Suprapubic skin (tissue), 4 donors: ENCODE results near the gene RASGRP3. TPM values are rescaled to one million over a fixed set of nuclear protein-coding genes. Genes with fewer than 3 reads are reported as not detected.

Source experiments
- DNase-seq, 2 donors: peaks; one replicate each; pipeline ENCODE4 v3.0.0-alpha.2; 2019; ENCODE audit warnings: low spot score in 2 of 2
- H3K27ac ChIP-seq: fragments of 200-600 bp; sonication (generic); one replicate; pipeline ENCODE4 v1.5.1; 2019
- H3K27me3 ChIP-seq: fragments of 200-600 bp; sonication (generic); one replicate; pipeline ENCODE4 v1.5.1; 2019
- H3K36me3 ChIP-seq: fragments of 200-600 bp; sonication (generic); one replicate; pipeline ENCODE4 v1.5.1; 2019
- H3K4me1 ChIP-seq: fragments of 200-600 bp; sonication (generic); one replicate; pipeline ENCODE4 v1.5.1; 2019
- H3K4me3 ChIP-seq: fragments of 200-600 bp; sonication (generic); one replicate; pipeline ENCODE4 v1.5.1; 2019; ENCODE audit warnings: mild to moderate bottlenecking
- H3K9me3 ChIP-seq: fragments of 200-600 bp; sonication (generic); one replicate; pipeline ENCODE4 v1.5.1; 2019
- EP300 ChIP-seq: sonication (generic); formaldehyde crosslinking; IDR thresholded peaks from one replicate; pipeline ENCODE4 v1.6.1; 2017; ENCODE audit warnings: antibody characterized with exemption
- POLR2A ChIP-seq, 2 donors: fragments of 450-650 bp; IDR thresholded peaks; one replicate each; pipeline ENCODE4 v1.6.1; 2017; ENCODE audit warnings: antibody characterized with exemption in 2 of 2, mild to moderate bottlenecking in 2 of 2, moderate library complexity in 2 of 2
- POLR2AphosphoS5 ChIP-seq, 3 donors: sonication (generic); formaldehyde crosslinking; IDR thresholded peaks; one replicate each; pipeline ENCODE4 v1.6.1; 2017; ENCODE audit warnings: antibody characterized with exemption in 3 of 3
- WGBS: methylation state at CpG from one replicate; pipeline ENCODE4 v1.1.5; 2018; 5-methylcytosine and 5-hydroxymethylcytosine counted together
- total RNA-seq, 4 donors: library from RNA; depleted of rRNA; stranded (reverse); fragments of >200 nt; gene quantifications; one replicate each; pipeline ENCODE4 v1.1.0, GENCODE V29; 2016
- TF ChIP-seq, protein P1 (sequence below), 2 donors: fragments of 200-600 bp in 1 of 2; fragments of 450-650 bp in 1 of 2; sonication (generic) in 1 of 2; IDR thresholded peaks; one replicate each; pipeline ENCODE4 v1.5.1; 2016 to 2019; ENCODE audit warnings: antibody characterized with exemption in 2 of 2, mild to moderate bottlenecking in 1 of 2, moderate library complexity in 1 of 2

RASGRP3 gene
- total RNA-seq, 4 donors from 2014 or later: 4.1 to 11.1 (median 6.4) TPM

- DNase-seq: no peak
- H3K9me3 ChIP-seq: no peaks in the 10 kb centered on the region
- H3K27me3 ChIP-seq: no peaks in the 10 kb centered on the region
- H3K4me3 ChIP-seq: no peak overlapping the region
- 84% methylated on average over 2 of the region's 2 CpGs for WGBS
- no peak overlapping the region for H3K27ac ChIP-seq
- peaks cover 8% of the 10 kb centered on the region for H3K4me1 ChIP-seq
- TF ChIP-seq POLR2AphosphoS5 (IDR thresholded peaks at IDR 0.05) (no peak), EP300 (no peak), POLR2A (IDR thresholded peaks at IDR 0.05) (no peak)
- TF ChIP-seq, protein P1, sequence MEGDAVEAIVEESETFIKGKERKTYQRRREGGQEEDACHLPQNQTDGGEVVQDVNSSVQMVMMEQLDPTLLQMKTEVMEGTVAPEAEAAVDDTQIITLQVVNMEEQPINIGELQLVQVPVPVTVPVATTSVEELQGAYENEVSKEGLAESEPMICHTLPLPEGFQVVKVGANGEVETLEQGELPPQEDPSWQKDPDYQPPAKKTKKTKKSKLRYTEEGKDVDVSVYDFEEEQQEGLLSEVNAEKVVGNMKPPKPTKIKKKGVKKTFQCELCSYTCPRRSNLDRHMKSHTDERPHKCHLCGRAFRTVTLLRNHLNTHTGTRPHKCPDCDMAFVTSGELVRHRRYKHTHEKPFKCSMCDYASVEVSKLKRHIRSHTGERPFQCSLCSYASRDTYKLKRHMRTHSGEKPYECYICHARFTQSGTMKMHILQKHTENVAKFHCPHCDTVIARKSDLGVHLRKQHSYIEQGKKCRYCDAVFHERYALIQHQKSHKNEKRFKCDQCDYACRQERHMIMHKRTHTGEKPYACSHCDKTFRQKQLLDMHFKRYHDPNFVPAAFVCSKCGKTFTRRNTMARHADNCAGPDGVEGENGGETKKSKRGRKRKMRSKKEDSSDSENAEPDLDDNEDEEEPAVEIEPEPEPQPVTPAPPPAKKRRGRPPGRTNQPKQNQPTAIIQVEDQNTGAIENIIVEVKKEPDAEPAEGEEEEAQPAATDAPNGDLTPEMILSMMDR (IDR thresholded peaks at IDR 0.05): no peak
- H3K36me3 ChIP-seq: peaks cover 63% of the 10 kb centered on the region
These were observed 110.3 kb downstream of the RASGRP3 start for GRCh38 chr2:33586766-33587165.

DNA sequence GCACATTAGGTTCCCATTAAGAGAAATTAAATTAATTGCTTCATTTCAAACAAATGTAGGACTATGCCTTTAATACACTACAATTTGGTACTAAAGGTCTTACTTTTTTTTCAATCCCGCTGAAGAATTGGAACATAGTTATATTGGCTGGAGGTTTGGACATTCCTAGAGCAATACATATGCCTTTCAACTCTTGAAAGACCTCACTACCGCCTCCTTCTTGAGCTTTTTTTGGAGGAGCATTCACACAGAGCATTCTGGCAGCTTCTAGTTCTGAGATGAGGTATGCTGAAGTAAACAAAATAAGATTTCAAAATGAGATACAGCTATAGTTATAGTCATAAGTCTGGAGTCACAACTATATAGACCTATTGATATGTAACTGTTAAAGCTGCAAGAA lies 111.8 kb downstream of the RASGRP3 start:
- no peak overlapping the region for H3K27ac ChIP-seq
- H3K36me3 ChIP-seq: peaks cover 78% of the 10 kb centered on the region

DNA sequence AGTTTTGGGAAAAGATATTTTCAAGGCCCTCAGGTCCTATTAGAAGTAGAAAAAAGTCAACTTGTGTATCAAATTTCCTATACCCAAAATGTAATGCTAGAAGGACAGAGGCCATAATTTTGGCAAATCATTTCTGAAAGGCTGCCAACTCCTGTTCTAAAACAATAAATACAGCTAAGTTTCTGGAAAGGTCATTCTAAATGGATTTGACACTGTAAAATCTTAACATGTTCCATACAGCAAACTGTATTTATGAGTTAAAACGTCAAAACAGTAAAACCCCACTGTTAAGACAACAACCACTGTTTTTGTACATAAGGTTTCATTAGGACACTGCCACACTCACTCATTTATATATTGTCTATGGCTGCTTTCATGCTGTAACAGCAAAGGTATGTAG lies 113.0 kb downstream of the RASGRP3 start:
- TF ChIP-seq, protein P1 (IDR thresholded peaks at IDR 0.05): no peak
- TF ChIP-seq POLR2A (IDR thresholded peaks at IDR 0.05) (no peak), EP300 (no peak), POLR2AphosphoS5 (IDR thresholded peaks at IDR 0.05) (no peak)
- no peak for DNase-seq
- Histone ChIP-seq H3K9me3 (no peaks in the 10 kb centered on the region), H3K27ac (no peak overlapping the region), H3K4me3 (no peak overlapping the region), H3K27me3 (no peaks in the 10 kb centered on the region), H3K36me3 (peaks cover 79% of the 10 kb centered on the region), H3K4me1 (peaks cover 8% of the 10 kb centered on the region)
- WGBS: 37% methylated on average over 1 of the region's 1 CpG

More for the DNA sequence above, 111.8 kb downstream of the RASGRP3 start:
- WGBS: 65% methylated on average over 2 of the region's 2 CpGs
- no peak for DNase-seq
- no peak overlapping the region for H3K4me3 ChIP-seq
- no peaks in the 10 kb centered on the region for H3K9me3 ChIP-seq
- no peaks in the 10 kb centered on the region for H3K27me3 ChIP-seq
- H3K4me1 ChIP-seq: peaks cover 8% of the 10 kb centered on the region
- TF ChIP-seq EP300 (no peak), POLR2A (IDR thresholded peaks at IDR 0.05) (no peak), POLR2AphosphoS5 (IDR thresholded peaks at IDR 0.05) (no peak)
- TF ChIP-seq, protein P1 (IDR thresholded peaks at IDR 0.05): no peak

DNA sequence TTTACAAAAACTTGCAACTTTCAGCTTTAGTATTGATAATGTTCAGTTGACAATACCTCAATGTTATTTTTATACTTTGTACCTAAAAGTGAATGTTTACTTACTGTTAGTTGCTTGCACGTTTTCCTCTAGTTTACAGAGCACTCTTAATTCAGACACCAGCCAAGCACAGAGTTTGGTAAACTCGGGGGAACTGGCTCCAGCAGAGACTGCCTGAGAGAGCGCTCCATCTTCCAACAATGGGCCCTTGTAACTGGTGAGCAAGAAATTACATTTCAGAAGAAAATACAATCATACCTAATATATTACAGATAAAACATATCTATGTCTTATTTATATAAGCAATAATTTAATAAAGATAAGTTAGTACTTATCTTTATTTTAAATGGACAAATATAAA lies 118.9 kb downstream of the RASGRP3 start:
- Histone ChIP-seq H3K36me3 (peaks cover 39% of the 10 kb centered on the region), H3K4me1 (peaks cover 29% of the 10 kb centered on the region), H3K9me3 (no peaks in the 10 kb centered on the region), H3K27ac (no peak overlapping the region), H3K27me3 (no peaks in the 10 kb centered on the region), H3K4me3 (no peak overlapping the region)
- TF ChIP-seq POLR2A (IDR thresholded peaks at IDR 0.05) (no peak), EP300 (no peak), POLR2AphosphoS5 (IDR thresholded peaks at IDR 0.05) (no peak)
- TF ChIP-seq, protein P1 (IDR thresholded peaks at IDR 0.05): no peak
- 66% methylated on average over 3 of the region's 3 CpGs for WGBS
- DNase-seq: no peak

DNA sequence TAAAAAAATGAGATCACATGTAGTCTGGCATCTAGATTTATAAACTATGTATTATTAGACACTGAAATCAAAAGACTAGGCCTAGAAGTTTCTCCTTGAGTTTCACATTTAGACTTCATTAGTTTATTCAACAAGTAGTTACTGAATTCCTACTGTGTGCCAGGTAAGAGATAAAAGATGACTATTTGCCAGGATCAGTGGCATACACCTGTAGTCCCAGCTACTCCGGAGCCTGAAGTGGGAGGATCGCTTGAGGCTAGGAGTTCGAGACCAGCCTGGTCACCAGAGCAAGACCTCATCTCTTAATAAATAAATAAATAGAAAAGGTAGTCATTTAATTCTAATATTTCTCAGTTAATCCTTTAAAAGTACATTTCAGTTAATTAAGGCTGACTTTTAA lies 120.6 kb downstream of the RASGRP3 start:
- 80% methylated on average over 3 of the region's 3 CpGs for WGBS

More for the DNA sequence above, 120.6 kb downstream of the RASGRP3 start:
- TF ChIP-seq, protein P1 (IDR thresholded peaks at IDR 0.05): no peak
- TF ChIP-seq POLR2A (IDR thresholded peaks at IDR 0.05): no peak
- Histone ChIP-seq H3K27ac (no peak overlapping the region), H3K4me3 (no peak overlapping the region), H3K4me1 (peaks cover 29% of the 10 kb centered on the region), H3K9me3 (no peaks in the 10 kb centered on the region), H3K27me3 (no peaks in the 10 kb centered on the region), H3K36me3 (peaks cover 26% of the 10 kb centered on the region)
- DNase-seq: no peak
